CD1c-positive myeloid dendritic cell (primary cell): ENCODE data around the gene NUP214.
"Not testable (repeated sequence)": the region's sequence is repeated elsewhere in the genome, so short reads cannot be mapped to it uniquely, and the experiment has no call there.

Source experiments
- DNase-seq: peaks from one replicate; pipeline ENCODE4 v3.0.0-alpha.2; 2016; ENCODE audit errors: extremely low spot score

Gene NUP214

GRCh38 chr9:131116281-131117120 lies 8.9 kb upstream of the NUP214 start:
- DNase-seq, result no peak

- DNase-seq, result no peak
Observed at GRCh38 chr9:131117121-131117761, 8.1 kb upstream of the NUP214 start.

- no peak for DNase-seq
Observed at GRCh38 chr9:131117762-131118145, 7.6 kb upstream of the NUP214 start.

- DNase-seq, result no peak
Observed at GRCh38 chr9:131119600-131119999, 5.8 kb upstream of the NUP214 start.

GRCh38 chr9:131120620-131121228 lies 4.7 kb upstream of the NUP214 start:
- DNase-seq, result no peak

- no peak for DNase-seq
Observed at GRCh38 chr9:131121346-131121745, 4.0 kb upstream of the NUP214 start.

- no peak for DNase-seq
Observed at GRCh38 chr9:131122158-131122557, 3.2 kb upstream of the NUP214 start.

GRCh38 chr9:131125038-131125287 lies 423 bp upstream of the NUP214 start:
- DNase-seq, result no peak

GRCh38 chr9:131126059-131126426 lies 657 bp downstream of the NUP214 start:
- DNase-seq, result no peak

GRCh38 chr9:131129183-131129582 lies 3.8 kb downstream of the NUP214 start:
- DNase-seq, result no peak

GRCh38 chr9:131138676-131139075 lies 13.3 kb downstream of the NUP214 start:
- DNase-seq, result no peak

- DNase-seq, result no peak
Observed at GRCh38 chr9:131140112-131140511, 14.7 kb downstream of the NUP214 start.

GRCh38 chr9:131140550-131140949 lies 15.2 kb downstream of the NUP214 start:
- DNase-seq, result no peak

- DNase-seq, result no peak
Observed at GRCh38 chr9:131142160-131142559, 16.8 kb downstream of the NUP214 start.

GRCh38 chr9:131144201-131144600 lies 18.8 kb downstream of the NUP214 start:
- DNase-seq, result no peak

GRCh38 chr9:131145245-131145644 lies 19.9 kb downstream of the NUP214 start:
- no peak for DNase-seq

- no peak for DNase-seq
Observed at GRCh38 chr9:131146186-131146585, 20.8 kb downstream of the NUP214 start.

- no peak for DNase-seq
Observed at GRCh38 chr9:131148276-131148675, 22.9 kb downstream of the NUP214 start.

- no peak for DNase-seq
Observed at GRCh38 chr9:131148966-131149687, 23.7 kb downstream of the NUP214 start.

- no peak for DNase-seq
Observed at GRCh38 chr9:131149688-131150053, 24.3 kb downstream of the NUP214 start.

- DNase-seq, result no peak
Observed at GRCh38 chr9:131153595-131153994, 28.2 kb downstream of the NUP214 start.

- DNase-seq, result not testable (repeated sequence)
Observed at GRCh38 chr9:131158673-131159072, 33.3 kb downstream of the NUP214 start.
